ENCODE data around the gene CMA1.
"Not testable (repeated sequence)": the region's sequence is repeated elsewhere in the genome, so short reads cannot be mapped to it uniquely, and the experiment has no call there.

The CMA1 gene

GRCh38 chr14:24483604-24484252 lies 24.3 kb downstream of the CMA1 start:
- in situ Hi-C loops (cut with MboI; ENCODE audit: low sequenced_read_pairs), result no loop called here
- no peaks in the 10 kb centered on the region for H3K36me3 ChIP-seq (replicated peaks)
- DNase-seq (ENCODE audit: low spot score in 2 of 2), result no peak
- no peak overlapping the region for H3K4me3 ChIP-seq
- H3K4me1 ChIP-seq, result peaks cover 7% of the 10 kb centered on the region
- no peaks in the 10 kb centered on the region for H3K9me3 ChIP-seq
- no peaks in the 10 kb centered on the region for H3K27me3 ChIP-seq (ENCODE audit: low read depth)

DNA sequence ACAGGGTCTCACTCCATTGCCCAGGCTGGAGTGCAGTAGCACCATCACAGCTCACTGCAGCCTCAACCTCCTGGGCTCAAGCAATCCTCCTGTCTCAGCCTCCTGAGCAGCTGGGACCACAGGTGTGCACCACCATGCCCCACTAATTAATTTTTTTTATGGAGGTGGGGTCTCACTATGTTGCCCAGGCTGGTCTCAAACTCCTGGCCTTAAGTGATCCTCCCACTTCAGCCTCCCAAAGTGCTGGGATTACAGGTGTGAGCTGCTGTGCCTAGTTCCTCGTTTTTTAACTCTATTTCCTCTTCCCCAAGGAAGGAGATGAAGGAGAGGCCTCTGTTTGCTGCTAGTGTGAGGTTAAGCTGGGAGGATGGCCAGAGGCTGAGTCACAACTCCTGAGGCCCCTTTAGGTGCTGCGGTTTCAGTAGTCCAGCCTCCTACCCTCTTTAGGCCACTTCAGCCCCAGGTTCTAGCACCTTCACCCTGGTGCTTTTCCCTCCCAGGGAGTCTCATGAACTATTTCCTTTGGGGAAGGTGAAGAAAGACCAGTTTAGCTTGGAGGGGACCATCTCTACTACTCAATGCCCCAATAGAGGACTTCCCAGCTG lies 25.3 kb downstream of the CMA1 start:
- H3K9me3 ChIP-seq; H3K4me3 ChIP-seq; in situ Hi-C loops (cut with MboI; ENCODE audit: low sequenced_read_pairs); H3K4me1 ChIP-seq; H3K36me3 ChIP-seq (replicated peaks); DNase-seq (ENCODE audit: low spot score in 2 of 2); H3K27me3 ChIP-seq (ENCODE audit: low read depth): not testable (repeated sequence)

DNA sequence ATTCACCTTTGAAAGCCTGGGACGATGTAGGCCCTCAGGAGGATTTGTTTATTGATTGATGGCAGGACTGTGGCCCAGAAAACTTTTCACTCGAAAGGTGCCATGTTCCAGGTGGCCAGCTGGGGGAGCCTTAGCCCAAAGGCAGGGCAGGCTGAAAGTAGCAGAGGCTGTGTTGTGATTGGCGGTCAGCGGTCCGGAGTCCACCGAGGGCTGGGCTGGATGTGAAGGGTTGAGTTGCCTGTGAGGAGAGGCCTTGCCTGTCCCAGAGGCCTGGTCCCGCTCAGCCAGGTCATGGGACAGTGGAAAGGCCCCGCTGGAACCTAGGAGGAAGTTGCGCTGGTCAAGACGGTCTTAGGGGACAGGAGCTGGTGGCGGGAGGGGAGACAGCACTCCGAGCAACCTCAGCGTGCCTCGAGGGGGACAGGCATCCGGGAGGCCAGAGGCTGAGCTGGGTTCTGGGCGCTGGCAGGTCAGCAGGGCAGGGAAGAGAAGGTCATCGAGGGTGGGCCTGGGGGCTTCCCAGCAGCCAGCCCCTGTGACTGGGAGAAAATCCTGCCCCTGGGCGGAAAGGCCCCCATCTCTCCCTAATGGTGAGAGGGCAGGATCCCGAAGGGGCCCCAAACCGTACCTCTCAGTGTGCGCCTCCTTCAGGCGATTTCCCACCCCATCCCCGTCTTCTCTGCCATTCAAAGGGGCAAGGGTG lies 26.3 kb downstream of the CMA1 start:
- H3K36me3 ChIP-seq (replicated peaks), result no peaks in the 10 kb centered on the region
- no peaks in the 10 kb centered on the region for H3K9me3 ChIP-seq
- no peak overlapping the region for H3K4me3 ChIP-seq
- in situ Hi-C loops (cut with MboI; ENCODE audit: low sequenced_read_pairs), result no loop called here
- H3K27me3 ChIP-seq (ENCODE audit: low read depth), result no peaks in the 10 kb centered on the region
- peak; percentile 41 to 79 for DNase-seq (ENCODE audit: low spot score in 2 of 2)
- peaks cover 7% of the 10 kb centered on the region for H3K4me1 ChIP-seq

DNA sequence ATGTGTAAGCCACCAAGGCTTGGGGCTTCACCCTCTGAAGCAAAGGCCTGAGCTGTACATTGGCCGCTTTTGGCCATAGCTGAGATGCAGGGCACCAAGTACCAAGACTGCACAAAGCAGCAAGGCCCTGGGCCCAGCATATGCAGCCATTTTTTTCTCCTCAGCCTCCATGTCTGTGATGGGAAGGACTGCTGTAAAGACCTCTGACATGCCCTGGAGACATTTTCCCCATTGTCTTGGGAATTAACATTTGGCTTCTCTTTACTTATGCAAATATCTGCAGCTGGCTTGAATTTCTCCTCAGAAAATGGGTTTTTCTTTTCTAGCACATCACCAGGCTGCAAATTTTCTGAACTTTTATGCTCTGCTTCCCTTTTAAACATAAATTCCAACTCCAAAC lies 28.1 kb downstream of the CMA1 start:
- peak; percentile 57 to 60 for DNase-seq (ENCODE audit: low spot score in 2 of 2)
- H3K36me3 ChIP-seq (replicated peaks); in situ Hi-C loops (cut with MboI; ENCODE audit: low sequenced_read_pairs); H3K4me3 ChIP-seq; H3K4me1 ChIP-seq; H3K9me3 ChIP-seq; H3K27me3 ChIP-seq (ENCODE audit: low read depth): not testable (repeated sequence)

- no peak for DNase-seq (ENCODE audit: low spot score in 2 of 2)
- Histone ChIP-seq H3K4me1 (peaks cover 7% of the 10 kb centered on the region), H3K9me3 (no peaks in the 10 kb centered on the region), H3K27me3 (ENCODE audit: low read depth) (no peaks in the 10 kb centered on the region), H3K4me3 (no peak overlapping the region), H3K36me3 (replicated peaks) (no peaks in the 10 kb centered on the region)
- in situ Hi-C loops (cut with MboI; ENCODE audit: low sequenced_read_pairs), result no loop called here
These were observed 32.8 kb downstream of the CMA1 start for GRCh38 chr14:24475261-24475660.

DNA sequence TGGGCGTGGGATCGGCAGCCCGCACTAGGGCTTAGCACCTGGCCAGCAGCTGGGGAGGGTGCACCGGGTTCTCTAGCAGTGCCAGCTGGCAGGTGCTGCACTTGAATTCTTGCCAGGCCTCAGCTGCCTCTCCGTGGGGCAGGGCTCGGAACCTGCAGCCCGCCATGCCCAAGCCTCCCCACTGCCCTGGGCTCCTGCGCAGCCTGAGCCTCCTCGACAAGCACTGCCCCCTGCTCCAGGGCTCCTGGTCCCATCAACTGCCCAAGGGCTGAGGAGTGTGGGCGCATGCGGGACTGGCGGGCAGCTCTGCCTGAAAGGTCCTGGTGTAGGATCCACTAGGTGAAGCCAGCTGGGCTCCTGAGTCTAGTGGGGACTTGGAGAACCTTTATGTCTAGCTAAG lies 34.9 kb downstream of the CMA1 start:
- DNase-seq (ENCODE audit: low spot score in 2 of 2), result no peak
- Histone ChIP-seq H3K4me1 (no peaks in the 10 kb centered on the region), H3K36me3 (replicated peaks) (no peaks in the 10 kb centered on the region), H3K27me3 (ENCODE audit: low read depth) (no peaks in the 10 kb centered on the region), H3K9me3 (no peaks in the 10 kb centered on the region), H3K4me3 (no peak overlapping the region)
- in situ Hi-C loops (cut with MboI; ENCODE audit: low sequenced_read_pairs), result no loop called here

- H3K4me3 ChIP-seq; H3K4me1 ChIP-seq; H3K9me3 ChIP-seq; H3K27me3 ChIP-seq (ENCODE audit: low read depth); DNase-seq (ENCODE audit: low spot score in 2 of 2); H3K36me3 ChIP-seq (replicated peaks); in situ Hi-C loops (cut with MboI; ENCODE audit: low sequenced_read_pairs): not testable (repeated sequence)
These were observed 37.6 kb downstream of the CMA1 start for GRCh38 chr14:24470450-24470849.

DNA sequence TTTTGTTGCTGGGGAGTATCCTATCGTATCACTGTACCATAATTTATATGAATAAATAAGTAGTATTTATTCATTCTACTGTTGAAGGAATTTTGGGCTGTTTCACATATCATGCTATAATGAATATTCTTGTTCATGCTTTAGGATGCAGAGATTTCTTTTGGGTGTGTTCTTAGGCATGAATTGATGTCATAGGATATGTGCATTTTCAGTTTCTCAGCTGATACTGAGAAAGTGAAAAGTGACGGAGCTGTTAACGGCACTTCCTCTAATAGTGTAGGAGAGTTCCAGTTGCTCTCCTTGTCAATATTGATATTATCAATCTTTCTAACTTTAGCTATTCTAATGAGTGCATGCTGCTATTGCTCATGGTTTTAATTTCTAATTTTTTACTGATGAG lies 42.3 kb downstream of the CMA1 start:
- no peaks in the 10 kb centered on the region for H3K4me1 ChIP-seq
- H3K27me3 ChIP-seq (ENCODE audit: low read depth), result no peaks in the 10 kb centered on the region
- H3K36me3 ChIP-seq (replicated peaks), result no peaks in the 10 kb centered on the region
- H3K9me3 ChIP-seq, result no peaks in the 10 kb centered on the region
- in situ Hi-C loops (cut with MboI; ENCODE audit: low sequenced_read_pairs), result no loop called here
- no peak overlapping the region for H3K4me3 ChIP-seq
- no peak for DNase-seq (ENCODE audit: low spot score in 2 of 2)

- no peak for DNase-seq (ENCODE audit: low spot score in 2 of 2)
- Histone ChIP-seq H3K4me1 (no peaks in the 10 kb centered on the region), H3K9me3 (no peaks in the 10 kb centered on the region), H3K36me3 (replicated peaks) (no peaks in the 10 kb centered on the region), H3K4me3 (no peak overlapping the region), H3K27me3 (ENCODE audit: low read depth) (no peaks in the 10 kb centered on the region)
- in situ Hi-C loops (cut with MboI; ENCODE audit: low sequenced_read_pairs), result no loop called here
These were observed 42.7 kb downstream of the CMA1 start for GRCh38 chr14:24465368-24465767.

- Histone ChIP-seq H3K9me3 (no peaks in the 10 kb centered on the region), H3K4me1 (no peaks in the 10 kb centered on the region), H3K27me3 (ENCODE audit: low read depth) (no peaks in the 10 kb centered on the region), H3K36me3 (replicated peaks) (no peaks in the 10 kb centered on the region), H3K4me3 (no peak overlapping the region)
- no peak for DNase-seq (ENCODE audit: low spot score in 2 of 2)
- in situ Hi-C loops (cut with MboI; ENCODE audit: low sequenced_read_pairs), result no loop called here
These were observed 43.9 kb downstream of the CMA1 start for GRCh38 chr14:24463884-24464785.

DNA sequence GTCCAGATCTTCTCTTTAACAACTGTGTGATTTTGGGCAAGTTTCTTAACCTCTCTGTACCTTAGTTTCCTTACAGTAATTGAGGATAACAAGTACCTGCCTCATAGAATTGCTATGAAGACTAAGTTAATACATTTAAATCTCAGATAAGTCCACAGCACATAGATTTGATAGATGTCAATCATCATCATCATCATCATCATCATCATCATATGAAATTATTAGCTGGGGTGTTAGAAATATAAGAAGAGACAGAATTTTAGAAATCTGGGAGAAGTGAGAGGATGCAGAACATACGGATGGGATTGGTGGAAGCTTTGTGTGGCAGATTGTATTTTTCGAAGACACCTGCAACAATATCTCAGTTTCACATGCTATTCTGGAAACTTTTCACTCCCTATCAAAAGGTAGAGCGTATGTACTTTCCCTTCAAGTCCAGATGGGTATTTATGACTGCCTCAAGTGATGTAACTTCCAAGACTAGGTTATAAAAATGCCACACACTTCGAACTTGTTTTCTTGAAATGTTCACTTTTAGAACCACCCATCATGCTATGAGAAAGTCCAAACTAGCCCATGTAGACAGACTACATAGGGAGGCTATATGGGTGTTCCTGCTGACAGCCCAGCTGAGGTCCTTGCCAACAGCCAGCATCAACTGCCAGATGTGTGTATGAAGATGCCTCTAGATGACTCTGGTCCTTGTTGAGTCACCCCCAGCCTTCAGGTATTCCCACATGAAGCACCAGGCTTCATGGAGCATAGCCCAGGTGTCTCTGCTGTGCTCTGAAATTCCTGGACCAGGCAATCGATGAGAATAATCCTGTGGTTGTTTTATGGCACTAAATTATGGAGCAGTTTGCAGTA lies 44.8 kb downstream of the CMA1 start:
- Histone ChIP-seq H3K9me3 (no peaks in the 10 kb centered on the region), H3K36me3 (replicated peaks) (no peaks in the 10 kb centered on the region), H3K4me1 (no peaks in the 10 kb centered on the region), H3K27me3 (ENCODE audit: low read depth) (no peaks in the 10 kb centered on the region), H3K4me3 (no peak overlapping the region)
- in situ Hi-C loops (cut with MboI; ENCODE audit: low sequenced_read_pairs), result no loop called here
- no peak for DNase-seq (ENCODE audit: low spot score in 2 of 2)

DNA sequence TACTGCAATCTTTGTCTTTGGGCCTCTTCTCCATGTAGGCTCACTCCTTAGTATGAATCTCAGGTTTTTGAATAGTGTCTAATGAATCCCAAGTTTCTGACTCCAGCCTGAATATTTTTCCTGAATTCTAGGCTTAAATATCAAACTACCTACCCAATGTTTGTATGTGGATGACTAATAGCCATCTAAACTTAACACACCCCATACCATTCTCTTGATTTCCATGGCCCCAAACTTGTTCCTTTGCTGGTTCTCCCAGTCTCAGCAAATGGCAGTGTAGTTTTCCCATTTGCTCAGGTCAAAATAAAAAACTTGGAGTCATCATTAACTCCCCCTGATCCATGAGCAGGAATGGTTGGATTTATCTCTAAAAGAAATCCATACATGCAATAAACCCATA lies 46.7 kb downstream of the CMA1 start:
- no peaks in the 10 kb centered on the region for H3K27me3 ChIP-seq (ENCODE audit: low read depth)
- H3K4me1 ChIP-seq, result no peaks in the 10 kb centered on the region
- H3K9me3 ChIP-seq, result no peaks in the 10 kb centered on the region
- in situ Hi-C loops (cut with MboI; ENCODE audit: low sequenced_read_pairs), result no loop called here
- H3K36me3 ChIP-seq (replicated peaks), result no peaks in the 10 kb centered on the region
- no peak for DNase-seq (ENCODE audit: low spot score in 2 of 2)
- H3K4me3 ChIP-seq, result no peak overlapping the region

GRCh38 chr14:24459331-24459730 lies 48.7 kb downstream of the CMA1 start:
- Histone ChIP-seq H3K4me3 (no peak overlapping the region), H3K36me3 (replicated peaks) (no peaks in the 10 kb centered on the region), H3K27me3 (ENCODE audit: low read depth) (no peaks in the 10 kb centered on the region), H3K9me3 (0 out of 2 replicates have a peak, but pooled peaks cover 3% of the 10 kb centered on the region), H3K4me1 (no peaks in the 10 kb centered on the region)
- in situ Hi-C loops (cut with MboI; ENCODE audit: low sequenced_read_pairs), result no loop called here
- DNase-seq (ENCODE audit: low spot score in 2 of 2), result no peak

All from HAP-1 (cell line).